Measurements from ENCODE around the gene PTK7. TPM values are rescaled to one million over a fixed set of nuclear protein-coding genes. Genes with fewer than 3 reads are reported as not detected.
"Not testable (repeated sequence)": the region's sequence is repeated elsewhere in the genome, so short reads cannot be mapped to it uniquely, and the experiment has no call there.

The PTK7 gene
- total RNA-seq, 1 donor from 2014 or later, result 38.9 TPM

- peak; percentile 96 for DNase-seq (ENCODE audit: low read depth)
Measured at GRCh38 chr6:43053545-43054205, 22.4 kb upstream of the PTK7 start, which contains the start of gene CUL7. Gene CUL7, minus strand, starts transcription at chr6:43053851. Its CDS starts 1,063 bp downstream, at chr6:43052788.

- no peak for DNase-seq (ENCODE audit: low read depth)
Measured at GRCh38 chr6:43054206-43054943, 21.7 kb upstream of the PTK7 start.

GRCh38 chr6:43055966-43056365 lies 20.1 kb upstream of the PTK7 start:
- no peak for DNase-seq (ENCODE audit: low read depth)

- DNase-seq (ENCODE audit: low read depth), result no peak
Measured at GRCh38 chr6:43058531-43058930, 17.6 kb upstream of the PTK7 start.

GRCh38 chr6:43059168-43060033 lies 16.7 kb upstream of the PTK7 start, which contains the start of the genes KLC4 and MRPL2:
Gene KLC4, plus strand, starts transcription at chr6:43059631. Its CDS starts 1,705 bp downstream, at chr6:43061336.
Gene MRPL2, minus strand, starts transcription at chr6:43059434. Its CDS starts 53 bp downstream, at chr6:43059381.
- peak; percentile 99 for DNase-seq (ENCODE audit: low read depth)

- no peak for DNase-seq (ENCODE audit: low read depth)
Measured at GRCh38 chr6:43060034-43060754, 15.9 kb upstream of the PTK7 start.

- no peak for DNase-seq (ENCODE audit: low read depth)
Measured at GRCh38 chr6:43060755-43061633, 15.1 kb upstream of the PTK7 start.

GRCh38 chr6:43061861-43062260 lies 14.3 kb upstream of the PTK7 start:
- DNase-seq (ENCODE audit: low read depth), result no peak

GRCh38 chr6:43062818-43063217 lies 13.3 kb upstream of the PTK7 start:
- no peak for DNase-seq (ENCODE audit: low read depth)

GRCh38 chr6:43070028-43070632 lies 6.0 kb upstream of the PTK7 start:
- peak; percentile 59 for DNase-seq (ENCODE audit: low read depth)

- DNase-seq (ENCODE audit: low read depth), result peak; percentile 23
Measured at GRCh38 chr6:43074847-43075669, 1.1 kb upstream of the PTK7 start.

- DNase-seq (ENCODE audit: low read depth), result peak; percentile 49
Measured at GRCh38 chr6:43076464-43077332, 584 bp downstream of the PTK7 start.

GRCh38 chr6:43077333-43077809 lies 1.3 kb downstream of the PTK7 start:
- DNase-seq (ENCODE audit: low read depth), result no peak

GRCh38 chr6:43077981-43078511 lies 1.9 kb downstream of the PTK7 start:
- no peak for DNase-seq (ENCODE audit: low read depth)

- DNase-seq (ENCODE audit: low read depth), result peak; percentile 40
Measured at GRCh38 chr6:43078691-43079090, 2.6 kb downstream of the PTK7 start.

- no peak for DNase-seq (ENCODE audit: low read depth)
Measured at GRCh38 chr6:43081043-43081442, 4.9 kb downstream of the PTK7 start.

GRCh38 chr6:43081922-43082321 lies 5.8 kb downstream of the PTK7 start:
- not testable (repeated sequence) for DNase-seq (ENCODE audit: low read depth)
